ENCODE data around the gene PLXNB2. TPM values are rescaled to one million over a fixed set of nuclear protein-coding genes. Genes with fewer than 3 reads are reported as not detected.

PLXNB2 gene
- total and polyA plus RNA-seq, 2 of the 4 experiments (the other 2 are of a cell fraction), result 73.1 to 202 TPM

DNA sequence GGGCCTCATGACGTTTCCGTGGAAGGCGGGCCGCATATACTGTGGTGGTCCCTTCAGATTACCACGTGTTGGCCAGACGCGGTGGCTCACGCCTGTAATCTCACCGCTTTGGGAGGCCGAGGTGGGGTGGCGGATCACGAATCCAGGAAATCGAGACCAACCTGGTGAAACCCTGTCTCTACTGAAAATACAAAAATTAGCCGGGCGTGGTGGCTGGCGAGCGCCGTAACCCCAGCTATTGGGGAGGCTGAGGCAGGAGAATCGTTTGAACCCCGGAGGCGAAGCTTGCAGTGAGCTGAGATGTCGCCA is 20.2 kb upstream of the PLXNB2 start:
- in situ Hi-C loops (cut with MboI; ENCODE audit: low sequenced_read_pairs) (loop anchor here (5.0 to 10.0 kb wide), 2 partner anchors 53 to 75 kb away; partner anchors contain the start of genes HDAC10 and MAPK11), dilution Hi-C loops (cut with HindIII; ENCODE audit: low sequenced_read_pairs, unreplicated experiment) (no loop called here), intact Hi-C loops (cut with micrococcal nuclease) (loop anchor here (2.0 to 5.0 kb wide), 4 partner anchors 21 to 75 kb away; partner anchors contain the start of genes MAPK11 and PLXNB2)
- H3K36me3 ChIP-seq (ENCODE audit: control insufficient read depth, insufficient read depth, low read length), result no peaks in the 10 kb centered on the region
- H2AK5ac ChIP-seq (ENCODE audit: low read depth, low read length), result peak overlapping the region; percentile 99
- peak overlapping the region; percentile 92 for H4K91ac ChIP-seq (ENCODE audit: insufficient read depth, low read depth, low read length)
- BruUV-seq (replicated peaks), result no TSS peak
- H3K9me3 ChIP-seq (ENCODE audit: control insufficient read depth, insufficient read depth, low read length), result no peaks in the 10 kb centered on the region
- peak overlapping the region; percentile 84; the same call in 1 of the 2 replicates for H3K23ac ChIP-seq (ENCODE audit: low read depth, low read length)
- peak overlapping the region; percentile 83 for H2BK5ac ChIP-seq (ENCODE audit: low read depth, low read length, poor library complexity, severe bottlenecking)
- H3K27me3 ChIP-seq (ENCODE audit: control insufficient read depth, insufficient read depth, low read length), result no peaks in the 10 kb centered on the region
- peak overlapping the region; percentile 92 for H3K14ac ChIP-seq (replicated peaks; ENCODE audit: low read depth, low read length)
- H2AFZ ChIP-seq (replicated peaks; ENCODE audit: low read length, poor library complexity), result peak overlapping the region; percentile 99
- H3K4ac ChIP-seq (ENCODE audit: low read depth, low read length), result peak overlapping the region; percentile 93
- ChIA-PET CTCF (no interaction called here), POLR2A (ENCODE audit: unreplicated experiment) (no interaction called here)
- H3K79me1 ChIP-seq (ENCODE audit: low read depth in 1 of 2, low read length in 2 of 2), result peaks cover 11 to 26% of the 10 kb centered on the region in 2 experiments
- peaks cover 14% of the 10 kb centered on the region for H3K9me1 ChIP-seq (ENCODE audit: insufficient read depth, low read length)
- H3K27ac ChIP-seq (ENCODE audit: insufficient read depth, low read length), result peak overlapping the region; percentile 85
- H3K4me3 ChIP-seq (ENCODE audit: insufficient read depth, low read depth, low read length), result peak overlapping the region; percentile 54
- TF ChIP-seq, protein P1, sequence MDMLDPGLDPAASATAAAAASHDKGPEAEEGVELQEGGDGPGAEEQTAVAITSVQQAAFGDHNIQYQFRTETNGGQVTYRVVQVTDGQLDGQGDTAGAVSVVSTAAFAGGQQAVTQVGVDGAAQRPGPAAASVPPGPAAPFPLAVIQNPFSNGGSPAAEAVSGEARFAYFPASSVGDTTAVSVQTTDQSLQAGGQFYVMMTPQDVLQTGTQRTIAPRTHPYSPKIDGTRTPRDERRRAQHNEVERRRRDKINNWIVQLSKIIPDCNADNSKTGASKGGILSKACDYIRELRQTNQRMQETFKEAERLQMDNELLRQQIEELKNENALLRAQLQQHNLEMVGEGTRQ (IDR thresholded peaks at IDR 0.05; ENCODE audit: low read depth, low read length), result no peak
- TF ChIP-seq MAFK (IDR thresholded peaks at IDR 0.05; ENCODE audit: low read depth, low read length) (no peak), RFX5 (IDR thresholded peaks at IDR 0.05; ENCODE audit: low read depth, low read length) (no peak), RCOR1 (IDR thresholded peaks at IDR 0.05; ENCODE audit: insufficient replicate concordance, low read length) (no peak), NFE2L2 (IDR thresholded peaks at IDR 0.05; ENCODE audit: low read depth, low read length) (no peak), RAD21 (IDR thresholded peaks at IDR 0.05; ENCODE audit: low read length) (no peak), CTCF (conservative IDR thresholded peaks at IDR 0.05; ENCODE audit: low read depth, low read length) (no peak), MAZ (IDR thresholded peaks at IDR 0.05; ENCODE audit: borderline replicate concordance, low read depth, low read length) (no peak), POLR2A (IDR thresholded peaks at IDR 0.05; ENCODE audit: low read depth, low read length) (no peak), FOS (IDR thresholded peaks at IDR 0.05; ENCODE audit: low read depth, low read length) (no peak), MXI1 (IDR thresholded peaks at IDR 0.05; ENCODE audit: borderline replicate concordance, low read depth, low read length) (no peak), CHD1 (IDR thresholded peaks at IDR 0.05; ENCODE audit: low read depth, low read length) (no peak), SMC3 (IDR thresholded peaks at IDR 0.05; ENCODE audit: low read depth, low read length) (no peak), CEBPB (IDR thresholded peaks at IDR 0.05; ENCODE audit: low read depth, low read length) (no peak), BHLHE40 (IDR thresholded peaks at IDR 0.05; ENCODE audit: low read depth, low read length) (no peak), ELK1 (IDR thresholded peaks at IDR 0.05; ENCODE audit: borderline replicate concordance, low read depth, low read length) (no peak)
- H4K20me1 ChIP-seq (ENCODE audit: insufficient read depth, low read length), result no peaks in the 10 kb centered on the region
- peak overlapping the region; percentile 90 for H3K4me2 ChIP-seq (ENCODE audit: low read depth, low read length)
- peaks cover 8% of the 10 kb centered on the region for H3K4me1 ChIP-seq (ENCODE audit: control insufficient read depth, insufficient read depth, low read length)
- peak overlapping the region; percentile 0; the same call in 1 of the 2 replicates for H3K18ac ChIP-seq (ENCODE audit: low read depth, low read length)
- ATAC-seq (ENCODE audit: low read depth), result no peak
- peak overlapping the region; percentile 100 for H2AK9ac ChIP-seq (replicated peaks; ENCODE audit: low read depth, low read length, poor library complexity)
- H3K9ac ChIP-seq (ENCODE audit: low read depth, low read length), result peak overlapping the region; percentile 85
- peak overlapping the region; percentile 72 for H3K56ac ChIP-seq (ENCODE audit: extremely low read depth, insufficient read depth, low read length)
- no peak for DNase-seq
- H2BK20ac ChIP-seq (ENCODE audit: low read depth, low read length), result no peak overlapping the region
- peak overlapping the region; percentile 99 to 100 for H4K8ac ChIP-seq (ENCODE audit: low read depth in 2 of 2, low read length in 2 of 2)
- WGBS, 2 experiments (ENCODE audit: extremely low coverage in 2 of 2, insufficient read length in 1 of 2), result 43% methylated on average over 4 of the region's 22 CpGs; no CpG with 5 or more reads in 1 of the 2 experiments
- H4K5ac ChIP-seq (ENCODE audit: low read depth, low read length), result peak overlapping the region; percentile 93
- no peak overlapping the region for H2BK15ac ChIP-seq (ENCODE audit: low read depth, low read length)
- peak overlapping the region; percentile 4 for H2BK120ac ChIP-seq (ENCODE audit: low read depth, low read length)
